ENCODE results near the gene SPSB4.

The SPSB4 gene

DNA sequence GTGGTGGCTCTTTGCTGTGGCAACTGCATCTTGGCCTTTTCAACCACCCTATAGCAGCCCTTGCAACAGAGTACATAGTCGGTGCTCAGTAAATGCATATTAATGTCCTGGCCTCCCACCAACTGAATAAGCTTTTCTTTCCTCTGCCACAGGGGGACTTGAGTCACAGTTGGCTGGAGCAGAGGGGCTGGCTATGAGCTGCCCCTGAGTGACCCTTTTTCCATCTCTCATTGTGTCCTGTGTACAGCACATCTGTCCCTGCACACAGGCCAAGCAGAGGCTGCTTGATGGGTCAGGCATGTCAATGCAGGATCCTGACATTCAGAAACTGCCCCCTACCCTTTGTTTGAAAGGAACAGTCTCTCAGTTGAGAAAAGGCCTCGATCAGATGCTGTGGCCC lies 22.4 kb downstream of the SPSB4 start:
- DNase-seq (ENCODE audit: insufficient read length, low spot score): no peak
- FAIRE-seq: no peak

DNA sequence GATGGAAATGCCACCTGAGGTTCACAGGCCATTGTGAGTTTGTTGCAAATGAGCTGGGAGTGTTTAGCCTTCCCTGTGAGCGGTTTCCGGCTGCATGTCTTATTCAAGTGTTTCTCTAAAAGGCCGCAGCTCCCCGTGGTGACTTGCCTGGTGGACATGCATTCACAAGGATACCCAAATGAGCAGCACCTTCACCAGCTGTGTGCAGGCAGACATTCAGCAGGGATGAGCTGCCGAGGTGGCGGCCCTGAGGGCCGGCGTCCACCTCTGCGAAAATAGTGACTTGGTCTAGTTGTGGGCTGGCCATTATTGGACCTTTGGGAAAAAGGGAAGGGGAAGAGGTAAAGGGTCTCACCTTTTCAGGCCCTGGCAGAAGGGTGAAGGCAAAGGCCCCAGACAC lies 23.4 kb downstream of the SPSB4 start:
- FAIRE-seq: no peak

DNA sequence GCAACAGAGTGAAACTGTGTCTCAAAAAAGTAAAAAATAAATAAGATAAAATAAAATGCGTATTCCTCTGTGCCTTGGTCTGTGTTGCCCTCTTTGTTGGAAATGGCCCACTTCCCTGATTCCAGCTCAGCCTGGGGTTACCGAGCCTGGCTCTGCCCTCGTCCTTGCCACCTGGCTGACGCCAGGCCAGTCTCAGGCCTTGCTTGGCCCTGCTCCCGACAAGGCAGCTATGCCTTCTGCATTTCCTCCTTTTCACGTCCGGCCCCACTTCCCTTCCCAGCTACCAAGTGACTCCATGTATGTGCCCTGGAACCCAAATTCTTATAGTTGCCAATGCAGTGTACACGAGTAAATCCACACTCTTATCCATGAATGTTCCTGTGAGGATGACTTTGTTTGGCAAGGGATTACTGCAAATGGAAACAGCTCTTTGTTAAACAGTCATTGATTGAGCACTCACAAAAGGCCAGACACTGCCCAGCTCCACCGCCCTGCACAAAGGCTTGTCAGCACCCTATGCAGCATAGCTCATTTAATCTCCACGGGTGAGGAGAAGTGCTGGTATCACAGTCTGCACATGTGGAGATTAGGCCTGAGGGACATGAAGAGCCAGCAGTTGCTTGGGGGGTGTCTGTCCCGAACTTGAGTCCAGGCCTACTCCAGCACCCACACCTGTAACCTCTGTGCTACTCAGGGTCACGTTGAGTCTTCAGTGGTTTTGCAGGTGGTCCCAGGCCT lies 25.1 kb downstream of the SPSB4 start:
- DNase-seq (ENCODE audit: insufficient read length, low spot score): no peak
- FAIRE-seq: no peak

More for the DNA sequence above, 23.4 kb downstream of the SPSB4 start:
- no peak for DNase-seq (ENCODE audit: insufficient read length, low spot score)

DNA sequence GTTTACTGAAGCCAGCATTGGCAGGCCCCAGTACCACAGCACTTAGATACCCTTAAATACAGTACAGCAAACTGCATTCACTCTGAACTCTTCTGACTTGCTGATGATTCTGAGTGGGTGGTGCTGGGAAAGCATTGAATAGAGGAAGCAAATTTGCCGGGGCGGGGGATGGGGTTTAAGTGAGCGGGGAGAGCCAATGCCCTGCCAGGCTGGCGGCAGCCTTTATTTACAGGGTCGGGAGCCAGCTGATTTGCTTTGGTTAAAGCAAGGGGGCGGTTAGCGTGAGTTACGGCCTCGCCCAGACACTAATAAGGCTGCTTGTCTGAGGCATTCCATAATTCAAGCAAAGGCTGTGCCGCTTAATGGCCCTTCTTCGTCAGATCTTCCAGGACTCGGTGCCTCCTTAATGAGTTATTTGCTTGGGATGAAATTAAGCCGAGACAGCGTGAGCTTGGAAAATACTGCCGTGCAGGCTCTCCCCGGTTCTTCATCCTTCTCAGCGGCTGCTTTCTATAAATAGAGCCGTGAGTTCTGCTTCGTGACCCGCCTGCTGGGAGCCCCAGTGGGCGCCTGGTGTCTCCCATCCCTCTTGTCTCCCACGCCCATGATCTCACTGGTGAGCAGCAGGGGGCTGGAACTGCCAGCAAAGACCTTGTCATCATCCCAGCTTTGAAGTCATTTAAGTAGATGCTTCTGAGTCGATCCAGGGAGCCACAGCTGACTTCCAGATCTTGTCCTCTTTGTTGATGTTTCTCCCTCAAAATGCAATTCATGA lies 25.8 kb downstream of the SPSB4 start:
- DNase-seq (ENCODE audit: insufficient read length, low spot score) (no peak), FAIRE-seq (no peak)

DNA sequence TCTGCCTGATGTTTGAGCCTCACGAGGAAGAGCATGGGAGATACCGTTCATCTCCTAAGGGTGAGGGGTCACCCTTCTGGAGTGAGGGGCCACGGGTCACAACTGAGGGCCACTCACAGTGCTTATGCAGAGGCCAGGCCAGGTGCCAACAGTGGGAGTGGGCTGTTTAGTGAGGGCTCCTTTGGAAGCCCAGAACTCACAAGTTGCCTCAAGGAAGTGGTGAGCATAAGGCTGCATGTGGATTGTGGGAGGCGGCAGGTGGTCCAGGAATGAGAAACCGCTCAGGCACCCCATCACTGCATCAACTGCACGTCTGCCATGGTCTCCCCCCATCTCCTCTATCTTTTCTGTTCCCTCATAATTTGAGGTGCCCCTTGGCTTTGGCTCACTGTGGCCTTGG lies 26.5 kb downstream of the SPSB4 start:
- no peak for DNase-seq (ENCODE audit: insufficient read length, low spot score)
- no peak for FAIRE-seq

DNA sequence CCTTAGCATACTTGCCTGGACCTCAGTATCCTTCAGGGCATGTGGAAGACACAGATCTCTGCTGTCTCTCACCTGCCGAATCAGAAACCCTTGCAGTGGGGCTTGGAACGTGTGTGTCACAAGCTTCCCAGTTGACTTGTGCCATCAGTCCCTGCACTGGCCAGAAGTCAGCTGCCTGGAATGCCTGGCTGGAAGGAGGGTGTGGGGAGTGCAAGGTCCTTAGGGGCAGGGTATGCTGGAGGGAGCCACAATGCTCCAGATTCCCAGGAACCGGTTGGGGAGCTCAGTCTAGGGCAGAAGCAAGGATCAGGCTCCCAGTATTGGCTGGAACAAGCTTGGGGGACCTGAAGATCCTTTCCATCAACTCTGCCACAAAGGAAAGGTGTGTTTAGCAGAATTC lies 27.1 kb downstream of the SPSB4 start:
- DNase-seq (ENCODE audit: insufficient read length, low spot score) (no peak), FAIRE-seq (no peak)

DNA sequence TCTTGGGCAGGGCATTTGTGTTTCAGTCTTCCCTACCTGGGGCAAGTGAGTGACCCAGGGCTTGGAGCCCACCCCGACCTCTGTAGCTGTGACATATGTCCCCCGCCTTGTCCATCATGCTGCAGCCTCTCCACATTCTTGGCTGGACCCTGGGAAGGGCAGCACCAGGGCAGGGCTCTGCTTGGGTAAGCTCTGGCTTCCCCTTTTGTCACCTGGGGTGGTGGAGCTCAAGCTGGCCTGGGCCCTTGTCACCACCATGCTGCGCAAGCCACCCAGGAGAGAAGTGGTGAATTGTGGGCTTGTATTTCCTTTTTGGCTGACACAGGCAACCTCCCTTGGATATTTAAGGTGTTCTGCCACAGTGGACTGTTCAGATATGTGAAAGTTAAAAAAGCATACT lies 29.3 kb downstream of the SPSB4 start:
- no peak for DNase-seq (ENCODE audit: insufficient read length, low spot score)
- no peak for FAIRE-seq

DNA sequence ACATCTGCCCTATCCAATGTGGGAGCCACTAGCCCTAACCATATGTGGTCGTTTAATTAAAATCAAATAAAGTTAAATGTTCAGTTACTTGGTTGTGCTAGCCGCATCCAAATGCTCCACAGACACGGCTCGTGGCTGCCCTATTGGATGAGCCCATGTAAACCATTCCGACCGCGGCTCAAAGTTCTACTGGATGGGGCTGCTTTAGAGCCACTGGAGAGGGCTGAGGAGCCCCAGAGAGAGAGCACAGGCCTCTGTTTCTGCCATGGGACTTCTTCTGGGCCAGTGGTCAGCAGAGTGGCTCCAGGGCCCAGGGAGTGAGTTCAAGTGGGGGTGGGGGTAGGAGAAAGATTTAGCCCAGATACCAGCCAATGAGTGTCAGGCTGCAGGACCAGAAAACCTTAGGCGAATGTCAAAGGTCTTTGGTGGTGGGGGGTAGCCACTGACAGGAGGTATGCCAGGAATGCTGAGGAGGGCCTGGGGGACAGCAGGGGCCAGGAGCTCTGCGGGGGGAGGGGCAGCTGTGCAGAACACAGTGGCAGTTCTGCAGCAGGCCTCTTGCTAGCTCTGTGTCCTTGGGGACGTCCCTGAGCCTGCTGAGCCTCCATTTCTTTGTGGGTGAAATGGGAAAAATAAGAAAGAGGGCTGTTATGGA lies 30.1 kb downstream of the SPSB4 start:
- FAIRE-seq (no peak), DNase-seq (ENCODE audit: insufficient read length, low spot score) (no peak)

DNA sequence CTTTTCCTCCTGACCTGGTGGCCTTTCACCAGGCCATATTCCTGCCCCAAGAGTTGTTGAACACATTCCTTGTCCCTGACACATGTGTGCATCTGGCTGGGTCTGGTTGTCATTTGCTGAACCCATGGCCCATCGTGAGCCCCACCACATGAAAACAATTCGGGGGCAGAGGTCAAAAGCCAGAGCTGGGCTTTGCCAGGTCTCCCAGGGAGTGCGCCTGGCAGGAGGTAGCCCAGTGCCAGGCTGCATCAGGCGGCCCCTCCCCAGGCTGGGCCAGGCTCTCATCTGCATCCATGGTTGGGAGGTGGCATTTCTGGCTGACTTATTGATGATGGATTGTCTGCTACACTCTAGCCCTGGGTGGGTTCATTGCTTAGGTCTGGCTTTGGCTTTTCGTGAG lies 30.9 kb downstream of the SPSB4 start:
- no peak for DNase-seq (ENCODE audit: insufficient read length, low spot score)
- no peak for FAIRE-seq

DNA sequence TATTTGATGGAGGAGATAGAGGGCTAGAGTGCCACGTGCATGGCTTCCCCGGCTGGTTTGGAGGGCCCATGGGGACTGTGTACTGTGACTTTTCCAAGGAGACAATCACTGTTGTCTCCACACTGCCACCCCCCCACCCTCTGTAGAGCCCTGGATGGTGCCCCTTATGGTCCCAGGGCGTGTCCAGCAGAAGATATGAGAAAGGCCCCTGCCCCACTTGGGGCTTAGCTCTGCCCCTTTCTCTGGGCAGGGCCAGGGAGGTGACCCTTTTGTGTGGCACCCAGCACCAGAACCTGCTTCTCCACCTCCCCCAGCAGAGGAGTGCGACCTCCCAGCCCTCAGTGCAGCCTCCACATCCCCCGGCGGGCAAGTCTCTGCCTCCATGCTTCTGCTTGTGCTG lies 32.1 kb downstream of the SPSB4 start:
- no peak for DNase-seq (ENCODE audit: insufficient read length, low spot score)
- no peak for FAIRE-seq

DNA sequence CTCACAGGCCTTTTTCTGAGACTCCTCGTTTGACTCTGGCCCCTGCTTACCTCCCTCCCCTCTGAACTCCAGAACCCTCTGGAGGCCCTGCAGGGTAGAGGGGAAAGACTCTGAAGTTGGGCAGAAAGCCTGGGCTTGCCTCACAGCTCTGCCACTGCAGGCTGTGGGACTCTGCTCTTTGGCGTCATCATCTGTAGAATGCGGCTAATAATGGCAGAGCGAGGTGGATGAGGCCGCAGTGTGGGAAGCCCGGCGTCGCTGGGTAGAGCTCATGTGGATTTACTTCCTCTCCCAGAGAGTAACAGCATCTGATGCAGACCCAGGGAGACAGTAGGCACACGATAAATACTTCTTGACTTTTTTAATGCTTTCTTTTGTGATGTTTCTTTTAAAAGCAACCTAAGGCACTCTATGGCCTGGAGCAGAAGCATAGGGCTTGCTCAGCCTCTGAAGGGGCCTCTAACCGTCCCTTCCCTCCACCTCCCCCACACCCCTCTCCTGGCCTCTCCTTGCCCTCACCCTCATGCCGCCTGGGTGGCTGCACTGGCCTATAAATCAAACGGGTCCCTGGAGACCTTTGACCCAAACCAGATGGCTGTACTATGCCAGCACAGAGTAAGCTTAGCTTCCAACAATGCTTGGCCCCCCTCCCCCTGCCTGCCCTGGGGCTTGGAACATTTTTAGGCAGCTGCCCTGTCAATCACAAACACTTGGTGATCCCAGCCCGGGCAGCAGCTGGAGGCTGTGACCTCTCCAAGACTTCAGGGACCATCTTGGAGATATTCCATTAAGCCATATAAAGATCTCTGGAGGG lies 32.9 kb downstream of the SPSB4 start:
- FAIRE-seq (no peak), DNase-seq (ENCODE audit: insufficient read length, low spot score) (no peak)

DNA sequence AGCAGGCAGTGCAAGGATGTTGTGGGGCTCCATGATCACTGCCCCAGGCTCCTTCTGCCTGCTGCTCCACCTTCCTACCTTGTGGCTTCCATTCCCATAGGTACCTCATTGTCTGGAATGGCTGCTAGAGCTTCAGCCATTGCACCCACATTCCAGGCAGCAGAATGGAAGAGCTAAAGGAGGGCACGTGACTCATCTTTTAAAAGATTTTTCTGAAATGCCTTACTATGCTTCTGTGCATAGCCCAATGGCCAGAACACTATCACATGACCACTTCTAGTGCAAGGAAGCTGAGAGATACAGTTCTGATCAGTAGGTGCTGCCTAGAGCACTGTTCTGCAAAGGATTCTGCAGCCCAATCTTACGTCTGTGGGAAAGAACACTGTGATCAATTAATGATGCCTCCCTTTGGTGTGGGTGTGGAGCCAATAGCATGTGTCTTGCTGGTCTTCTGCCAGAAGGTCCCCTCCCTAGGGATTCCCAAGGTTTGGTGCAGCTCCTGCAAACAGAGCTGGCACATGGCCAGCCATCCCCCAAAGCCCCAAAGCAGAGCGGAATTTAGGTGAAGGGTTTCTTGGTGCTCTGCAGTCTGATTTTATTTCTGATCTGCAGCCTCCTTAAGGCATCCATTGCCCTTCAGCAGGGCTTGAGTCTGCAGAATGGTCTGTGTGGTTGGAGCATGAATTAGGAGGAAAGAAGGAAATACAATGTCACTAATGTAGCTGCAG lies 34.4 kb downstream of the SPSB4 start:
- FAIRE-seq: no peak

DNA sequence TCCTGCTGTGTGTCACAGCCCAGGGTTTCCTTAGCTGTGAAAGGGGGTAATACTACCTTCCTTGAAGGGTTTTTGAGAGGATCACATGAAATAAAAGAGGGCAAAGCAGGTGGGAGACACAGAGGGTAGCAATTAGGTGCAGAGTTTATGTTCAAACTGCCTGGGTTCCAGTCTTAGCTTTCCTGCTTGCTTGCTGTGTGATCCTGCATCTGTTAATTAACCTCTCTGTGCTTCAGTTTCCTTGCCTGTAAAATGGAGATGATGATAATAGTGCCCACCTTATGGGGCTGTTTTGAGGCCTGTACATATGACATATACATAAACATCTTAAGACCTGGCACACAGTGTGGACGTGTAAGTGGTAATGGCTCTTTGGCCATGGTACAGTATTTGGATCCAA lies 35.0 kb downstream of the SPSB4 start:
- DNase-seq (ENCODE audit: insufficient read length, low spot score): no peak
- FAIRE-seq: no peak

More for the DNA sequence above, 34.4 kb downstream of the SPSB4 start:
- no peak for DNase-seq (ENCODE audit: insufficient read length, low spot score)

DNA sequence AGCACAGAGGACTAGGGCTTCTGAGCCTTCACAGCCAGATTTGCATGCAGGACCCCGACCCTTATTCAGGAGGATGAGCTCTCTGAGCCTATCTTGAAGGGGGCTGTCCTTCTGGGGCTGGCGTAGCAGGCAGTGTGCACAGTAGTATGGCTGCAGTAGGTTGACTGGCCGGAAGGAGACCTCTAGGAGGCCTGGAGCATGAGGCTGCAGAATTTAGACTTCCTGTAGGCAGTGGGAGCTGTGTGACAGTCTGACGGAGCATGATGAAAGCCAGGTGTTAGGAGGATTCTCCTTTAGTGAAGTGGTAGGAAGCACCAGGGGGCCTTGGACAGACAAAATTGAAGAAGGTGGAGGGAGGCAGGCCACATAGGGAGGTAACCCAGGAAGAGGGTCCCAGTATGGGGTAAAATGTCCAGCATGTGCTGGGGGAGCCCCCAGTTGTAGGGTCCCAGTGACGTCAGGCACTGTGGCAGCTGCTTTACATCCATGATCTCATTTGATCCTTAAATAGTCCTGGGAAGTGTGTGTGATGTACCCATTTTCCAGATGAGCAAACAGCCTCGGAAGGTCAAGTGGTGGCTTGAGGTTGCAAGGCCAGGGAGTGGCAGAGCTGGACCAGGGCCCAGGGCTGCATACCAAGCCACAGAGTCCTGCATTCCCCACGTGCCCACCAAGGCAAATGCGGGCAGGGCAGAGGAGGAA lies 36.1 kb downstream of the SPSB4 start:
- no peak for DNase-seq (ENCODE audit: insufficient read length, low spot score)
- FAIRE-seq: no peak

DNA sequence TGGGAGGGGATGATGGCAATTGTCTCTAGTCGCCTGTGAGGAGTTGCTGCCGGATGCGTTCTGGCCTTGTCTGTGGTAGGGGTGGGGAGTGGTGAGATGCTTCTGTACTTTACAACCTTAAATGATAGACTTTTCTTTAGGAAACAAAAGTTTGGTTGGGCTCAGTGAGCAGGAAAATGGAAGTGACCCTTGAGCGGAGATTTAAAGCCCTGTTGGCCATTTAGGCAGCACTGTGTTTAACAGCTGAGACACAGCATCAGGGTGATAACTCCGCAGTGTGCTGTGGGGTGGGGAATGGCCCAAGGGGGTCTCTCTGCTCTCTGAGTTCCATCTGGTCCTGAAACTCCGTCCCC lies 36.6 kb downstream of the SPSB4 start:
- DNase-seq (ENCODE audit: insufficient read length, low spot score) (no peak), FAIRE-seq (no peak)

DNA sequence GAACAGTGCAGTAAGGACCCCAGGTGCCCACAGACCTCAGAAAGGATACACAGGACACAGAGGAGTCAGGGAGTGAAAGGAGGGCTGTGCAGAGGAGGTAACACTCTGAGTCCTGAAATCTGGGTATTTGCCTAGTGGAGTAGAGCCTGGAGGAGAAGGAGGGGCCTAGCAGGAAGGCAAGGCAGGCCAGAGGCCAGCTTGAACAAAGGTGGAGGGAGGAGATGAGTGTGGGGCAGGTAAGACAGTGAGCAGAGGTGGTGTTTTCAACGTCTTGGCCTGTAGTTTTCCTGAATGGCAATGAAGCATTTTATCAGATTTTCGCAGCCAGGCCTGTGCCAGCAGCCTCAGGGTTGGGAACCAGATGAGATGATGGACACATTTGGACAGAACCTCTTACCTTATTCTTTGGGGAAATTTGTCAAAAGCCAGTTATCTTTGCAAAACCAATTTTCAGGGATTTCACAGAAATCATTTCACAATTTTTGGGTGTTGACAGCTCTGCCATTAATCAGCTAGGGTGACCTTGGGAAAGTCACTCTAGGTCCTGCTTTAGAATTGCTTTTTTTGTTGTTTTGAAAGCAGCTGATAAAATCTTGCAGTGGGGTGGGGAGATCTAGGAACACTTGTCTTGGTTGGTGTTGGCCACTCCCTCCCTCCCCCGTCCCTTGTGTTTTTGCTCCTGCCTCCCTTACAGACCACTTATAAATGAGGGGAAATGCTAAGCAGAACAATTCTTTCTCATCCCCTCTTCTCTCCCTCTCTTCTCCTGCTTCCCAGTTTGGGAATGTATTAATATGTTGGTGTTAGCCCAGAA lies 38.4 kb downstream of the SPSB4 start:
- FAIRE-seq (no peak), DNase-seq (ENCODE audit: insufficient read length, low spot score) (no peak)

DNA sequence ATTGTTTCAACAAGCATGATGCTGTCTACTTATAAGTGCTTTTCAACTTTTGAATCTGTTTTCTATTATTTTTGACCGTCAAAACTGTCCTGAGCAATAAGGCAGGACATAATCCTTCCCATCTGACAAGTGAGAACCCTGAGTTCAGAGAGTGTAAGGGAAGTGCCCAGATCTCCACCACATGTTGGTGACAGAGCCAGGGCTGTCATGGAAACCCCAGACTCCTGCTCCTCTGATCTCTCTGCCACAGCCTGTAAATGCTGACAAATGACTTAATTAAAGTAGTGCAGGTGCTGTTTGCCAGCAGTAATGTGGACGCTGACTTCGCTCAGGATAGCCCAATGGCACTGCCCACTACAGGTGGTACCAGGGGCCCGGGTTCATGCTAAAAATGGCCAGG lies 40.3 kb downstream of the SPSB4 start:
- DNase-seq (ENCODE audit: insufficient read length, low spot score) (no peak), FAIRE-seq (no peak)

DNA sequence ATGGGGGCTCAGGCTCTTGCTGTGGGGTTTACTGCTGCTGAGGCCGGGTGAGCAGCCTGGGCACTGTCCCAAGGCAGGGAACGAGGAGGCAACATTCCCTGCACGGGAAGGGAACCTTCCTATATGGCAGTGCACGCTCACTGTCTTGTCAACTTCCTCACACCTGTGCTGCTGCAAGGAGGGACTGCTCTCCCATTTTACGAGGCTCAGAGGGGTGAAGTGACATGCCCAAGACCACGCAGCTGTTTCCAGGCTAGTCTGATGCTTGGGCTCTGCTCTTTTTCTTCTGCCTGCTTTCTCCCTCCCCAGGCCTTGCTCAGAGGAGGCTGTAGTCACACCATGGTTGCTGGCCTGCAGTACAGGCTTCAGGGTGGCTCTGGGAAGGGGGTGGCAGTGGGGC lies 41.5 kb downstream of the SPSB4 start:
- FAIRE-seq (no peak), DNase-seq (ENCODE audit: insufficient read length, low spot score) (no peak)

DNA sequence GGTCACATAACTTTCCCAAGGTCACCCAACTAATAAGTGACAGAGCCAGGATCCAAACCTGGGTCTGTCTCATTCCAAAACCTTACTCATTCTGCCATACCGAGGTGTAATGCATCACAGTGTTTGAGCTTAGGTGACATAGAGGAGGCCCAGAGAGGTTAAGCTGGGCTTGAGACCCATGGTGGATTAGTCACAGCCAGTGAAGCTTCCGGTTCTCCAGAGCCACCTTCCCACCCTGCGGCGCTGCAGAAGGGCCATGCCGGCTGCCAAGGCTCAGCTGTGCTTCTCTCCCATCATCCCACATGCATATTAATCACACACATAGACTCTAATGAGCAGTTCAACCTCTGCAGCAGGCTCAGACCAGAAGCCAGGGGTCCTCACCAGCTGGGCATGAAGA lies 42.2 kb downstream of the SPSB4 start:
- no peak for DNase-seq (ENCODE audit: insufficient read length, low spot score)
- no peak for FAIRE-seq

Data from GM19239 (cell line).